Liver (tissue), 3 donors: Measurements from ENCODE around the gene SMIM44.

ENCODE experiments used
- GABPA ChIP-seq, 2 donors: IDR thresholded peaks in 1 of 2; conservative IDR thresholded peaks in 1 of 2; 2 replicates each; pipeline ENCODE4 v1.6.1; 2016; ENCODE audit warnings: antibody characterized with exemption in 2 of 2, mild to moderate bottlenecking in 1 of 2, moderate library complexity in 1 of 2
- HNF4A ChIP-seq, 2 donors: conservative IDR thresholded peaks; 2 replicates each; pipeline ENCODE4 v1.6.1; 2016; ENCODE audit warnings: antibody characterized with exemption in 2 of 2, mild to moderate bottlenecking in 2 of 2
- HNF4G ChIP-seq: IDR thresholded peaks from 2 replicates; pipeline ENCODE4 v1.6.1; 2016; ENCODE audit warnings: antibody characterized with exemption
- RAD21 ChIP-seq, 2 donors: IDR thresholded peaks; 2 replicates each; pipeline ENCODE4 v1.6.1; 2016; ENCODE audit warnings: antibody characterized with exemption in 2 of 2, mild to moderate bottlenecking in 2 of 2
- SP1 ChIP-seq: IDR thresholded peaks from 2 replicates; pipeline ENCODE4 v1.6.1; 2018; ENCODE audit warnings: antibody characterized with exemption, mild to moderate bottlenecking
- TAF1 ChIP-seq: conservative IDR thresholded peaks from 2 replicates; pipeline ENCODE4 v1.6.1; 2016; ENCODE audit warnings: antibody characterized with exemption, mild to moderate bottlenecking
- YY1 ChIP-seq: IDR thresholded peaks from 2 replicates; pipeline ENCODE4 v1.6.1; 2016; ENCODE audit warnings: antibody characterized with exemption, mild to moderate bottlenecking
- TF ChIP-seq, protein P1 (sequence below): fragments of 150-350 bp; IDR thresholded peaks from 2 replicates; pipeline ENCODE4 v1.5.1; 2017; ENCODE audit warnings: improper control_type of control experiment, low read depth, low read length; ENCODE audit not compliant: missing input control
- TF ChIP-seq, protein P2 (sequence below): IDR thresholded peaks from 2 replicates; pipeline ENCODE4 v1.6.1; 2016; ENCODE audit warnings: antibody characterized with exemption
- TF ChIP-seq, protein P3 (sequence below): IDR thresholded peaks from 2 replicates; pipeline ENCODE4 v1.6.1; 2016; ENCODE audit warnings: antibody characterized with exemption, mild to moderate bottlenecking
- TF ChIP-seq, protein P4 (sequence below): IDR thresholded peaks from 2 replicates; pipeline ENCODE4 v1.6.1; 2016; ENCODE audit warnings: antibody characterized with exemption
- TF ChIP-seq, protein P5 (sequence below): IDR thresholded peaks from 2 replicates; pipeline ENCODE4 v1.6.1; 2016; ENCODE audit warnings: antibody characterized with exemption
- donor health status: healthy.
- donor health status: healthy.

DNA sequence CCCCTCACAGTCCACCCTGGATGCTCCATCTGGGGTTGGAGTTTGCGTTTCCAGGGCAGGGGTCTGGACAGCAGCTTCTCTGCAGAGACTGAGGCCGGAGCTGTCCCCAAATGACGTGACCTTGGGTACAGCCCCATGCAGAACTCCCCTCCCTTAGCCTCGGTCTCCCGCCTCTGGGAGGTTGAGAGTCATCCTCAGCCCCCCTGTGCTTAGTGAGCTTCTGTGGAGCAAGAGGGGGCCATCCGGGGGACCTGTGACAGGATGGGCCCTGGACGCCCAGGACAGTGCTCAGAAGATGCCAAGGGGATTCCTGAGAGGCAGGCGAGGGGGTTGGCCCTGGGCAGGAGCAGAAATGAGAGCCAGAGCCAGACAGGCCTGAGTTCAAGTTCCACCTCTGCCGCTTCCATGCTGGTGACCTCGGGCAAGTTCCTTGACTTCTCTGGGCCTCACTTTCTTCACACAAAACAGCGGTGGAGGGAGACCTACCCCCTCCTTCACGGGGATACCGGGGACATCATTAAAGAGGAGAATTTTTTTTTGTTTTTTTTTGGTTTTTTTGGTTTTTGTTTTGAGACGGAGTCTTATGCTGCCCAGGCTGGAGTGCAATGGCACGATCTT is 23.2 kb downstream of the SMIM44 start:
- TF ChIP-seq, protein P1, sequence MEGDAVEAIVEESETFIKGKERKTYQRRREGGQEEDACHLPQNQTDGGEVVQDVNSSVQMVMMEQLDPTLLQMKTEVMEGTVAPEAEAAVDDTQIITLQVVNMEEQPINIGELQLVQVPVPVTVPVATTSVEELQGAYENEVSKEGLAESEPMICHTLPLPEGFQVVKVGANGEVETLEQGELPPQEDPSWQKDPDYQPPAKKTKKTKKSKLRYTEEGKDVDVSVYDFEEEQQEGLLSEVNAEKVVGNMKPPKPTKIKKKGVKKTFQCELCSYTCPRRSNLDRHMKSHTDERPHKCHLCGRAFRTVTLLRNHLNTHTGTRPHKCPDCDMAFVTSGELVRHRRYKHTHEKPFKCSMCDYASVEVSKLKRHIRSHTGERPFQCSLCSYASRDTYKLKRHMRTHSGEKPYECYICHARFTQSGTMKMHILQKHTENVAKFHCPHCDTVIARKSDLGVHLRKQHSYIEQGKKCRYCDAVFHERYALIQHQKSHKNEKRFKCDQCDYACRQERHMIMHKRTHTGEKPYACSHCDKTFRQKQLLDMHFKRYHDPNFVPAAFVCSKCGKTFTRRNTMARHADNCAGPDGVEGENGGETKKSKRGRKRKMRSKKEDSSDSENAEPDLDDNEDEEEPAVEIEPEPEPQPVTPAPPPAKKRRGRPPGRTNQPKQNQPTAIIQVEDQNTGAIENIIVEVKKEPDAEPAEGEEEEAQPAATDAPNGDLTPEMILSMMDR = no peak
- TF ChIP-seq, protein P2, sequence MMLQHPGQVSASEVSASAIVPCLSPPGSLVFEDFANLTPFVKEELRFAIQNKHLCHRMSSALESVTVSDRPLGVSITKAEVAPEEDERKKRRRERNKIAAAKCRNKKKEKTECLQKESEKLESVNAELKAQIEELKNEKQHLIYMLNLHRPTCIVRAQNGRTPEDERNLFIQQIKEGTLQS = no peak
- TF ChIP-seq, protein P3, sequence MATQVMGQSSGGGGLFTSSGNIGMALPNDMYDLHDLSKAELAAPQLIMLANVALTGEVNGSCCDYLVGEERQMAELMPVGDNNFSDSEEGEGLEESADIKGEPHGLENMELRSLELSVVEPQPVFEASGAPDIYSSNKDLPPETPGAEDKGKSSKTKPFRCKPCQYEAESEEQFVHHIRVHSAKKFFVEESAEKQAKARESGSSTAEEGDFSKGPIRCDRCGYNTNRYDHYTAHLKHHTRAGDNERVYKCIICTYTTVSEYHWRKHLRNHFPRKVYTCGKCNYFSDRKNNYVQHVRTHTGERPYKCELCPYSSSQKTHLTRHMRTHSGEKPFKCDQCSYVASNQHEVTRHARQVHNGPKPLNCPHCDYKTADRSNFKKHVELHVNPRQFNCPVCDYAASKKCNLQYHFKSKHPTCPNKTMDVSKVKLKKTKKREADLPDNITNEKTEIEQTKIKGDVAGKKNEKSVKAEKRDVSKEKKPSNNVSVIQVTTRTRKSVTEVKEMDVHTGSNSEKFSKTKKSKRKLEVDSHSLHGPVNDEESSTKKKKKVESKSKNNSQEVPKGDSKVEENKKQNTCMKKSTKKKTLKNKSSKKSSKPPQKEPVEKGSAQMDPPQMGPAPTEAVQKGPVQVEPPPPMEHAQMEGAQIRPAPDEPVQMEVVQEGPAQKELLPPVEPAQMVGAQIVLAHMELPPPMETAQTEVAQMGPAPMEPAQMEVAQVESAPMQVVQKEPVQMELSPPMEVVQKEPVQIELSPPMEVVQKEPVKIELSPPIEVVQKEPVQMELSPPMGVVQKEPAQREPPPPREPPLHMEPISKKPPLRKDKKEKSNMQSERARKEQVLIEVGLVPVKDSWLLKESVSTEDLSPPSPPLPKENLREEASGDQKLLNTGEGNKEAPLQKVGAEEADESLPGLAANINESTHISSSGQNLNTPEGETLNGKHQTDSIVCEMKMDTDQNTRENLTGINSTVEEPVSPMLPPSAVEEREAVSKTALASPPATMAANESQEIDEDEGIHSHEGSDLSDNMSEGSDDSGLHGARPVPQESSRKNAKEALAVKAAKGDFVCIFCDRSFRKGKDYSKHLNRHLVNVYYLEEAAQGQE = no peak
- TF ChIP-seq RAD21 (IDR thresholded peaks at IDR 0.05) = no peak
- TF ChIP-seq, protein P4, sequence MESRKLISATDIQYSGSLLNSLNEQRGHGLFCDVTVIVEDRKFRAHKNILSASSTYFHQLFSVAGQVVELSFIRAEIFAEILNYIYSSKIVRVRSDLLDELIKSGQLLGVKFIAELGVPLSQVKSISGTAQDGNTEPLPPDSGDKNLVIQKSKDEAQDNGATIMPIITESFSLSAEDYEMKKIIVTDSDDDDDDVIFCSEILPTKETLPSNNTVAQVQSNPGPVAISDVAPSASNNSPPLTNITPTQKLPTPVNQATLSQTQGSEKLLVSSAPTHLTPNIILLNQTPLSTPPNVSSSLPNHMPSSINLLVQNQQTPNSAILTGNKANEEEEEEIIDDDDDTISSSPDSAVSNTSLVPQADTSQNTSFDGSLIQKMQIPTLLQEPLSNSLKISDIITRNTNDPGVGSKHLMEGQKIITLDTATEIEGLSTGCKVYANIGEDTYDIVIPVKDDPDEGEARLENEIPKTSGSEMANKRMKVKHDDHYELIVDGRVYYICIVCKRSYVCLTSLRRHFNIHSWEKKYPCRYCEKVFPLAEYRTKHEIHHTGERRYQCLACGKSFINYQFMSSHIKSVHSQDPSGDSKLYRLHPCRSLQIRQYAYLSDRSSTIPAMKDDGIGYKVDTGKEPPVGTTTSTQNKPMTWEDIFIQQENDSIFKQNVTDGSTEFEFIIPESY = no peak
- no peak for TF ChIP-seq YY1
- TF ChIP-seq HNF4G = no peak
- no peak for TF ChIP-seq HNF4A (conservative IDR thresholded peaks at IDR 0.05)
- TF ChIP-seq, protein P5, sequence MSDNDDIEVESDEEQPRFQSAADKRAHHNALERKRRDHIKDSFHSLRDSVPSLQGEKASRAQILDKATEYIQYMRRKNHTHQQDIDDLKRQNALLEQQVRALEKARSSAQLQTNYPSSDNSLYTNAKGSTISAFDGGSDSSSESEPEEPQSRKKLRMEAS = no peak
- TF ChIP-seq GABPA (IDR thresholded peaks at IDR 0.05 in 1 of 2, conservative IDR thresholded peaks at IDR 0.05 in 1 of 2) = no peak
- no peak for TF ChIP-seq SP1
- no peak for TF ChIP-seq TAF1
